Glutamatergic neuron (in vitro differentiated cells): ENCODE data around the gene ADAM23. TPM values are rescaled to one million over a fixed set of nuclear protein-coding genes. Genes with fewer than 3 reads are reported as not detected.

ENCODE experiments used
- DNase-seq: peaks from one replicate; pipeline ENCODE4 v3.0.0; 2022
- H3K27ac Mint-ChIP-seq: one replicate; pipeline ENCODE4 v1.8.0; 2020; ENCODE audit warnings: mild to moderate bottlenecking, mixed read lengths, inconsistent platforms; ENCODE audit not compliant: unreplicated experiment
- H3K27me3 Mint-ChIP-seq: one replicate; pipeline ENCODE4 v1.8.0; 2020; ENCODE audit warnings: mild to moderate bottlenecking, moderate library complexity, mixed read lengths, inconsistent platforms; ENCODE audit not compliant: unreplicated experiment
- H3K36me3 Mint-ChIP-seq: one replicate; pipeline ENCODE4 v1.8.0; 2020; ENCODE audit warnings: mild to moderate bottlenecking, mixed read lengths, inconsistent platforms; ENCODE audit not compliant: unreplicated experiment
- H3K4me1 Mint-ChIP-seq: one replicate; pipeline ENCODE4 v1.8.0; 2020; ENCODE audit warnings: mild to moderate bottlenecking, low read depth, mixed read lengths, inconsistent platforms; ENCODE audit not compliant: unreplicated experiment
- H3K4me3 Mint-ChIP-seq: one replicate; pipeline ENCODE4 v1.8.0; 2020; ENCODE audit warnings: mild to moderate bottlenecking, mixed read lengths, inconsistent platforms; ENCODE audit not compliant: unreplicated experiment
- H3K9me3 Mint-ChIP-seq: one replicate; pipeline ENCODE4 v1.8.0; 2020; ENCODE audit warnings: mild to moderate bottlenecking, moderate library complexity, mixed read lengths, inconsistent platforms; ENCODE audit not compliant: unreplicated experiment
- total RNA-seq: library from RNA; stranded (reverse); fragmentation: NEBNext Ultra II Directional; extraction: Animal tissue kit (Norgen Biotek cat#: 25700); gene quantifications from one replicate; pipeline ENCODE4 v1.2.1, GENCODE V29; 2021; ENCODE audit not compliant: unreplicated experiment
- TF ChIP-seq, protein P1 (sequence below): fragments of 200-600 bp; sonication (generic); IDR thresholded peaks from one replicate; pipeline ENCODE4 v1.5.0; 2021; ENCODE audit not compliant: partially characterized antibody, unreplicated experiment

ADAM23 gene
- total RNA-seq, 1 donor from 2014 or later = 16.4 TPM

DNA sequence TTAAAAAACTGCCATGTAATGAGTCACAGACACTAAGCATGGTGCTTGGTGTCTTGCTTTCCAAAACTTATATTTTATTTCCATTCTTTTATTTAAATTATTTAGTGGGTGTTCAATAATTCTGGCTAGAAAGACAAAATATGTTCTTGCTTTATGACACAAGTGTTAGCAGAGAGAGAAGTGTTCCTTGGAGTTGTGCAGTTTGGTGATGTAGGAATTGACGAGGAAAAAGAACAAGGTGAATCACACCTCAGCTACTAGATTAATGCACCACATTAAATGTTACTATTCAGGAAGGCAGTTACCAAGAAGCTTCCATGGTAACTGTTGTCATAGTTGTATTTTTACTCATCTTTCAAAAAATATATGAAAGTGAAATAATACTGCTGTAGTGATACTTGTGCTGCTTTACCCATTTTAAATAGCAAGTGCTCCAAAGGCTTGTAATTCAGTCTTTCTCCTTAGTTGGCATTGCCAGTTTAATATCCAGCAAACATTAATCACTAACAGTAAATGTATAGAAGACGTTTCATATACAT is 28.3 kb downstream of the ADAM23 start:
- Mint-ChIP-seq H3K4me1 (no peaks in the 10 kb centered on the region), H3K27ac (no peak overlapping the region), H3K4me3 (no peak overlapping the region), H3K9me3 (no peaks in the 10 kb centered on the region), H3K36me3 (no peaks in the 10 kb centered on the region), H3K27me3 (no peaks in the 10 kb centered on the region)
- TF ChIP-seq, protein P1, sequence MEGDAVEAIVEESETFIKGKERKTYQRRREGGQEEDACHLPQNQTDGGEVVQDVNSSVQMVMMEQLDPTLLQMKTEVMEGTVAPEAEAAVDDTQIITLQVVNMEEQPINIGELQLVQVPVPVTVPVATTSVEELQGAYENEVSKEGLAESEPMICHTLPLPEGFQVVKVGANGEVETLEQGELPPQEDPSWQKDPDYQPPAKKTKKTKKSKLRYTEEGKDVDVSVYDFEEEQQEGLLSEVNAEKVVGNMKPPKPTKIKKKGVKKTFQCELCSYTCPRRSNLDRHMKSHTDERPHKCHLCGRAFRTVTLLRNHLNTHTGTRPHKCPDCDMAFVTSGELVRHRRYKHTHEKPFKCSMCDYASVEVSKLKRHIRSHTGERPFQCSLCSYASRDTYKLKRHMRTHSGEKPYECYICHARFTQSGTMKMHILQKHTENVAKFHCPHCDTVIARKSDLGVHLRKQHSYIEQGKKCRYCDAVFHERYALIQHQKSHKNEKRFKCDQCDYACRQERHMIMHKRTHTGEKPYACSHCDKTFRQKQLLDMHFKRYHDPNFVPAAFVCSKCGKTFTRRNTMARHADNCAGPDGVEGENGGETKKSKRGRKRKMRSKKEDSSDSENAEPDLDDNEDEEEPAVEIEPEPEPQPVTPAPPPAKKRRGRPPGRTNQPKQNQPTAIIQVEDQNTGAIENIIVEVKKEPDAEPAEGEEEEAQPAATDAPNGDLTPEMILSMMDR = no peak
- DNase-seq = no peak

DNA sequence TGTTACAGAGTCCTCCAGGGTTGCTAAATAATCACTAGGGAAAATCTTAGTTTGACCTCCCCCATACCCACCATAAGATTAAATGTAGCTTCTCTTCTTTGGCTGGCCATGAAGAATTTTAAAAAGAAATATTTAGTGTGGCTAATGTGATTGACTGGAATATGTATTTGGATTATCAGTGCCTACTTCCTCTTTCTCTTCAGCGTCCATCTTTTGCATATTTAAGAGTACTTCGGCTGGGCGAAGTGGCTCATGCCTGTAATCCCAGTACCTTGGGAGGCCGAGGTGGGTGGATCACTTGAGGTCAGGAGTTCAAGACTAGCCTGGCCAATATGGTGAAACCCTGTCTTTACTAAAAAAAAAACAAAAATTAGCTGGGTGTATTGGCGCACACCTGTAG is 28.8 kb downstream of the ADAM23 start:
- Mint-ChIP-seq H3K36me3 (no peaks in the 10 kb centered on the region), H3K27me3 (no peaks in the 10 kb centered on the region), H3K4me1 (no peaks in the 10 kb centered on the region), H3K4me3 (no peak overlapping the region), H3K27ac (no peak overlapping the region), H3K9me3 (no peaks in the 10 kb centered on the region)
- no peak for DNase-seq
- TF ChIP-seq, protein P1 = no peak

DNA sequence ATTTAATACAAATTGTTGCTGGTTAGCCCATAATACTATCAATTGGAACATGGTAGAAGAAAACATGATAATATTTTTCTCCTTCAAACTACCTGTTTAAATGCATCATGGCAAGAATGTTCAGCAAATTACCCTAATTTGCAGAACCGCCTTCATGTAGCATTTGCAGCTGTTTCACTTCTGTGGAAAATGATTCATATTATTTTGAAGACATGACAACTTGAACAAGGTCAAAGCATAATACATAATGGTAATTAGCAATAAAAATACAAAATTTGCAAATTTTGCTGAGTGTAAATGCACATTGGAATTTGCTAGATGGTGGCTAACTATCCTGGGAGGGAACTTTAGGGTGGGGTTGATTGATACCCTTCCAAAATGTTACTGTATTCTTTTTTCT is 30.8 kb downstream of the ADAM23 start:
- Mint-ChIP-seq H3K36me3 (no peaks in the 10 kb centered on the region), H3K27me3 (no peaks in the 10 kb centered on the region), H3K4me3 (no peak overlapping the region), H3K9me3 (no peaks in the 10 kb centered on the region), H3K27ac (no peak overlapping the region), H3K4me1 (no peaks in the 10 kb centered on the region)
- DNase-seq = no peak
- TF ChIP-seq, protein P1 = no peak

DNA sequence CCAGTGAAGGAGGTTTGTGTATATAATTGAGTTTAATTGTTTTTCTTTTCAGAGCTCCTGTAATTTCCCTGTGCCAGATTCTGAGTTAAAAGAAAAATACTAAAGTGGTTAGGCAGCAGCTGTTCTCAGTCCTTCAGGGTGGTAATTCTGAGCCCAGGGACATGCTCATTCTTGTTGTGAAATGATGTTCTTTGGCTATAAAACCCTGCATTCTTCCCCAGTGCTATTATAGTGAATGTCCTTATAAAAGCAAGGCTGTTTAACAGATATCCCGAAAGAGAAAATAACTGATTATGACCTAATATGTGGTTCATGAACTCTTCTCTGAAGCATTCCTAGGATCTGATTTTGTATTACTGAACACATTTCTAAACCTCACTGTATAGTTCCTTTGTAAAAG is 34.0 kb downstream of the ADAM23 start:
- H3K4me3 Mint-ChIP-seq = no peak overlapping the region
- no peak overlapping the region for H3K27ac Mint-ChIP-seq
- H3K36me3 Mint-ChIP-seq = no peaks in the 10 kb centered on the region
- H3K9me3 Mint-ChIP-seq = peaks cover 3% of the 10 kb centered on the region
- DNase-seq = no peak
- no peaks in the 10 kb centered on the region for H3K27me3 Mint-ChIP-seq
- no peaks in the 10 kb centered on the region for H3K4me1 Mint-ChIP-seq
- TF ChIP-seq, protein P1 = no peak

DNA sequence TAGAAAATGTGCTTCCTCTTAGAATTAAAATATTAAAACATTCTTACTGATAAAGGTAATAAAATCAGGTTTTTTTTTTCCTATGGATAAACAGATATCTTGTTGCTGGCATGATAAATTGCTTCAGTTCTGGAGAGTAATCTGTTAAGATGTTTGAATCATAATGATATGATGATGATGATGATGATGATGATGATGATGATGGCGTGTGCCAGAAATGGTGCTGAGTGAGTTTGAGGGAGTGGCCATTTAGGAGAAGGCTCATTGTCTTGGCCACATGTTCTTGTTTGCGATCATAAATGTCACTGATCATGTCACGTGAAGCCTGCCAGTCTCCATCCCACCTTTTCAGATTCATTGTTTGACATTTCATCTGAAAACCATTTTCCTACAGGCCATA is 35.0 kb downstream of the ADAM23 start:
- DNase-seq = no peak
- Mint-ChIP-seq H3K36me3 (no peaks in the 10 kb centered on the region), H3K9me3 (peaks cover 3% of the 10 kb centered on the region), H3K4me3 (no peak overlapping the region), H3K27me3 (no peaks in the 10 kb centered on the region), H3K27ac (no peak overlapping the region), H3K4me1 (no peaks in the 10 kb centered on the region)
- TF ChIP-seq, protein P1 = no peak
